DOHH2 (cell line): Measurements from ENCODE around the gene KIRREL3.

ENCODE experiments used
- H3F3A ChIP-seq: fragments of 200-600 bp; sonication (generic), shearing (Covaris generic); 2 replicates; pipeline ENCODE4 v1.6.0; 2016; ENCODE audit warnings: antibody characterized with exemption, mild to moderate bottlenecking; ENCODE audit not compliant: control insufficient read depth, insufficient read depth
- H3K27ac ChIP-seq: fragments of 200-600 bp; sonication (generic); 2 replicates; pipeline ENCODE4 v1.5.1; 2014; ENCODE audit warnings: low read depth, mild to moderate bottlenecking, low read length, moderate library complexity
- H3K27me3 ChIP-seq: fragments of 200-600 bp; sonication (generic); 2 replicates; pipeline ENCODE4 v1.6.1; 2014; ENCODE audit warnings: mild to moderate bottlenecking, low read length, mixed read lengths; ENCODE audit not compliant: control insufficient read depth
- H3K36me3 ChIP-seq: fragments of 200-600 bp; sonication (generic); 2 replicates; pipeline ENCODE4 v1.6.1; 2014; ENCODE audit warnings: mild to moderate bottlenecking, low read length, moderate library complexity, mixed read lengths; ENCODE audit not compliant: control insufficient read depth
- H3K4me1 ChIP-seq: fragments of 200-600 bp; sonication (generic); 2 replicates; pipeline ENCODE4 v1.6.1; 2014; ENCODE audit warnings: mild to moderate bottlenecking, low read length, mixed read lengths; ENCODE audit not compliant: control insufficient read depth
- H3K4me2 ChIP-seq: fragments of 200-600 bp; sonication (generic); 2 replicates; pipeline ENCODE4 v1.6.0; 2014; ENCODE audit warnings: mild to moderate bottlenecking, low read length, moderate library complexity
- H3K4me3 ChIP-seq: fragments of 200-600 bp; sonication (generic); 2 replicates; pipeline ENCODE4 v1.5.1; 2014; ENCODE audit warnings: mild to moderate bottlenecking, low read length, mixed read lengths
- H3K79me2 ChIP-seq: fragments of 200-600 bp; sonication (generic); 2 replicates; pipeline ENCODE4 v1.6.1; 2014; ENCODE audit warnings: mild to moderate bottlenecking, low read length, mixed read lengths; ENCODE audit not compliant: control insufficient read depth
- H3K9me2 ChIP-seq: fragments of 200-600 bp; sonication (generic); replicated peaks from 2 replicates; pipeline ENCODE4 v1.6.1; 2014; ENCODE audit warnings: mild to moderate bottlenecking, low read length, mixed read lengths; ENCODE audit not compliant: control insufficient read depth
- H3K9me3 ChIP-seq: fragments of 200-600 bp; sonication (generic); 2 replicates; pipeline ENCODE4 v1.6.1; 2014; ENCODE audit warnings: antibody characterized with exemption, low read length, mixed read lengths; ENCODE audit not compliant: control insufficient read depth, insufficient read depth
- H4K20me1 ChIP-seq: fragments of 200-600 bp; sonication (generic); 2 replicates; pipeline ENCODE4 v1.6.0; 2014; ENCODE audit warnings: low read depth, mild to moderate bottlenecking, antibody characterized with exemption, low read length, moderate library complexity; ENCODE audit not compliant: control insufficient read depth, insufficient read depth
- CTCF ChIP-seq: fragments of 200-600 bp; sonication (generic); IDR thresholded peaks from one replicate; pipeline ENCODE4 v1.5.1; 2014; ENCODE audit warnings: antibody characterized with exemption, mild to moderate bottlenecking, low read depth, low read length; ENCODE audit not compliant: poor library complexity, severe bottlenecking
- EZH2phosphoT487 ChIP-seq: fragments of 200-600 bp; sonication (generic); IDR thresholded peaks from 2 replicates; pipeline ENCODE4 v1.6.1; 2017; ENCODE audit warnings: borderline replicate concordance, mild to moderate bottlenecking, antibody characterized with exemption, low read length, moderate library complexity, mixed read lengths

Gene KIRREL3

GRCh38 chr11:126494831-126495230, 505.7 kb downstream of the KIRREL3 start:
- Histone ChIP-seq H3K27me3 (no peaks in the 10 kb centered on the region; the same call in 1 of the 2 replicates), H3K4me1 (no peaks in the 10 kb centered on the region), H3K36me3 (no peaks in the 10 kb centered on the region), H3K4me2 (no peak overlapping the region), H4K20me1 (no peaks in the 10 kb centered on the region), H3K9me2 (no peaks in the 10 kb centered on the region), H3K4me3 (no peak overlapping the region), H3K27ac (no peak overlapping the region), H3K79me2 (no peaks in the 10 kb centered on the region), H3K9me3 (no peaks in the 10 kb centered on the region), H3F3A (no peaks in the 10 kb centered on the region)
- TF ChIP-seq CTCF = no peak

- Histone ChIP-seq H3K27ac (no peak overlapping the region), H3K9me2 (no peaks in the 10 kb centered on the region), H3K36me3 (no peaks in the 10 kb centered on the region), H3F3A (no peaks in the 10 kb centered on the region), H3K4me2 (no peak overlapping the region), H4K20me1 (no peaks in the 10 kb centered on the region), H3K4me3 (no peak overlapping the region), H3K27me3 (no peaks in the 10 kb centered on the region; the same call in 1 of the 2 replicates), H3K79me2 (no peaks in the 10 kb centered on the region), H3K9me3 (no peaks in the 10 kb centered on the region), H3K4me1 (no peaks in the 10 kb centered on the region)
- TF ChIP-seq EZH2phosphoT487 = no peak
- no peak for TF ChIP-seq CTCF
These were observed 508.1 kb downstream of the KIRREL3 start for GRCh38 chr11:126492331-126493082.

- no peak overlapping the region for H3K27ac ChIP-seq
- no peaks in the 10 kb centered on the region for H3K9me2 ChIP-seq
- H3K9me3 ChIP-seq = no peaks in the 10 kb centered on the region
- no peaks in the 10 kb centered on the region for H3K36me3 ChIP-seq
- H3K79me2 ChIP-seq = no peaks in the 10 kb centered on the region
- no peak overlapping the region for H3K4me2 ChIP-seq
- TF ChIP-seq CTCF (no peak), EZH2phosphoT487 (no peak)
- no peaks in the 10 kb centered on the region for H3K27me3 ChIP-seq
- H4K20me1 ChIP-seq = no peaks in the 10 kb centered on the region
- H3K4me1 ChIP-seq = no peaks in the 10 kb centered on the region
- no peaks in the 10 kb centered on the region for H3F3A ChIP-seq
- no peak overlapping the region for H3K4me3 ChIP-seq
These were observed 509.5 kb downstream of the KIRREL3 start for GRCh38 chr11:126491092-126491491.
